K562 (cell line): ENCODE data around the gene NCOA1. TPM values are rescaled to one million over a fixed set of nuclear protein-coding genes. Genes with fewer than 3 reads are reported as not detected.

Source experiments
- ATF1 ChIP-seq, 2 experiments: fragments of 450-650 bp in 1 of 2; IDR thresholded peaks; 2 replicates each; pipeline ENCODE4 v1.6.1; 2016; ENCODE audit warnings: missing compliant biosample characterization in 1 of 2, missing genetic modification characterization in 1 of 2
- BRF1 ChIP-seq: IDR thresholded peaks from 3 replicates; pipeline ENCODE4 v1.6.1; 2011; ENCODE audit warnings: borderline replicate concordance, mild to moderate bottlenecking; ENCODE audit not compliant: insufficient read length; ENCODE audit errors: extremely low read depth
- CBX2 ChIP-seq: fragments of 200-600 bp; sonication (generic); IDR thresholded peaks from one replicate; pipeline ENCODE4 v1.6.1; 2012; ENCODE audit warnings: mild to moderate bottlenecking, low read length, inconsistent platforms; ENCODE audit not compliant: insufficient read depth, poor library complexity, severe bottlenecking
- CCAR2 ChIP-seq: fragments of 200-400 bp; formaldehyde crosslinking; IDR thresholded peaks from 2 replicates; pipeline ENCODE4 v1.6.1; 2017; ENCODE audit warnings: mild to moderate bottlenecking, low read depth, low read length
- CHAMP1 ChIP-seq: fragments of 450-650 bp; IDR thresholded peaks from 2 replicates; pipeline ENCODE4 v1.6.1; 2016; ENCODE audit warnings: mild to moderate bottlenecking
- CREB3 ChIP-seq: fragments of 450-650 bp; conservative IDR thresholded peaks from 2 replicates; pipeline ENCODE4 v1.6.1; 2016; ENCODE audit warnings: missing genetic modification characterization, low read depth, mild to moderate bottlenecking, missing compliant biosample characterization, moderate library complexity
- DPF2 ChIP-seq: fragments of 450-650 bp; IDR thresholded peaks from 2 replicates; pipeline ENCODE4 v1.6.1; 2016
- EGR1 ChIP-seq: fragments of 450-650 bp; conservative IDR thresholded peaks from 2 replicates; pipeline ENCODE4 v1.6.1; 2017; ENCODE audit warnings: mild to moderate bottlenecking
- ETV1 ChIP-seq: fragments of 450-650 bp; conservative IDR thresholded peaks from 2 replicates; pipeline ENCODE4 v1.6.1; 2016; ENCODE audit warnings: missing genetic modification characterization, control low read depth, low read depth, missing compliant biosample characterization
- HMGN3 ChIP-seq: IDR thresholded peaks from 2 replicates; pipeline ENCODE4 v1.6.1; 2011; ENCODE audit warnings: borderline replicate concordance, low read depth, mild to moderate bottlenecking, mixed read lengths, low read length; ENCODE audit not compliant: insufficient read length; ENCODE audit errors: extremely low read depth
- LEF1 ChIP-seq: fragments of 450-650 bp; IDR thresholded peaks from 2 replicates; pipeline ENCODE4 v1.6.1; 2016; ENCODE audit warnings: mild to moderate bottlenecking
- MAFF ChIP-seq: IDR thresholded peaks from 2 replicates; pipeline ENCODE4 v1.6.1; 2012; ENCODE audit warnings: low read length, improper control_type of control experiment
- NFIX ChIP-seq: fragments of 250-450 bp; sonication (Bioruptor Pico); IDR thresholded peaks from 2 replicates; pipeline ENCODE4 v1.4.0; 2020; ENCODE audit warnings: low read depth, mild to moderate bottlenecking, moderate library complexity
- PHF20 ChIP-seq: fragments of 450-650 bp; IDR thresholded peaks from 2 replicates; pipeline ENCODE4 v1.6.1; 2018; ENCODE audit not compliant: partially characterized antibody
- POLR2G ChIP-seq: fragments of 200-400 bp; formaldehyde crosslinking; IDR thresholded peaks from 2 replicates; pipeline ENCODE4 v1.6.1; 2017; ENCODE audit warnings: low read depth, mild to moderate bottlenecking, antibody characterized with exemption, low read length, moderate library complexity
- SMAD1 ChIP-seq: fragments of 150-350 bp; IDR thresholded peaks from 2 replicates; pipeline ENCODE4 v1.6.1; 2014; ENCODE audit warnings: low read length, low read depth; ENCODE audit not compliant: partially characterized antibody
- SREBF2 ChIP-seq: sonication (generic); formaldehyde crosslinking; IDR thresholded peaks from 2 replicates; pipeline ENCODE4 v1.4.0; 2020; ENCODE audit warnings: mild to moderate bottlenecking, missing genetic modification reagents
- SRSF3 ChIP-seq: fragments of 200-400 bp; formaldehyde crosslinking; IDR thresholded peaks from 2 replicates; pipeline ENCODE4 v1.6.1; 2016; ENCODE audit warnings: mild to moderate bottlenecking, low read length, moderate library complexity; ENCODE audit not compliant: insufficient read depth
- THAP7 ChIP-seq: fragments of 250-450 bp; sonication (Bioruptor Pico); IDR thresholded peaks from 2 replicates; pipeline ENCODE4 v1.5.0; 2021
- TRIM24 ChIP-seq, 2 experiments: fragments of 450-650 bp; IDR thresholded peaks; 2 replicates each; pipeline ENCODE4 v1.6.1; 2016
- ZNF174 ChIP-seq: fragments of 250-450 bp; sonication (Bioruptor Pico); IDR thresholded peaks from 2 replicates; pipeline ENCODE4 v1.4.0; 2020; ENCODE audit warnings: mild to moderate bottlenecking
- ZNF3 ChIP-seq: fragments of 250-450 bp; sonication (Bioruptor Pico); IDR thresholded peaks from 2 replicates; pipeline ENCODE4 v1.5.0; 2021; ENCODE audit warnings: mild to moderate bottlenecking, moderate library complexity
- ZNF408 ChIP-seq: fragments of 250-450 bp; sonication (Bioruptor Pico); IDR thresholded peaks from 2 replicates; pipeline ENCODE4 v1.4.0; 2020; ENCODE audit warnings: low read depth, mild to moderate bottlenecking, moderate library complexity
- ZNF444 ChIP-seq: fragments of 250-450 bp; sonication (Bioruptor Pico); IDR thresholded peaks from 2 replicates; pipeline ENCODE4 v1.4.0; 2020; ENCODE audit warnings: mild to moderate bottlenecking, moderate library complexity
- ZNF586 ChIP-seq: fragments of 450-650 bp; formaldehyde crosslinking; conservative IDR thresholded peaks from 2 replicates; pipeline ENCODE4 v1.4.0; 2020; ENCODE audit warnings: mild to moderate bottlenecking, moderate library complexity
- ZNF76 ChIP-seq: fragments of 250-450 bp; sonication (Bioruptor Pico); IDR thresholded peaks from 2 replicates; pipeline ENCODE4 v1.4.0; 2020; ENCODE audit warnings: mild to moderate bottlenecking, moderate library complexity, borderline replicate concordance
- ZNF764 ChIP-seq: fragments of 250-450 bp; sonication (Bioruptor Pico); IDR thresholded peaks from 2 replicates; pipeline ENCODE4 v1.4.0; 2020; ENCODE audit warnings: low read depth, mild to moderate bottlenecking, moderate library complexity
- polyA plus RNA-seq, 8 experiments: library from polyadenylated mRNA; depleted of rRNA in 4 of 8; stranded (reverse) in 5 of 8; unstranded in 3 of 8; fragments of >200 nt; fragmentation: Nextera tagmentation in 2 of 8; fragmentation: Illumina TruSeq in 1 of 8; extraction: Ambion mirVana in 2 of 8; extraction: Trizol in 1 of 8; gene quantifications; 2 replicates each; pipeline versions ENCODE4 v1.2.1 to v1.2.3, GENCODE V29; 2011 to 2014; ENCODE audit warnings: inconsistent platforms in 1 of 8, missing spikeins in 1 of 8
- total RNA-seq, 7 experiments: library from RNA; depleted of rRNA in 6 of 7; stranded (reverse); fragments of >200 nt in 6 of 7; fragmentation: Illumina TruSeq in 2 of 7; extraction: Trizol in 2 of 7; gene quantifications; 2 replicates each; pipeline versions ENCODE4 v1.2.1 to v1.2.3, GENCODE V29; 2011 to 2021; ENCODE audit warnings: low replicate concordance in 1 of 7

NCOA1 gene
- total and polyA plus RNA-seq, 9 of the 15 experiments (the other 6 are each of a cell fraction or from before 2014, with no cell fraction given): 4.9 to 25.7 (median 17.0) TPM

GRCh38 chr2:24482972-24483300 lies 8.1 kb upstream of the NCOA1 start (continued):
- TF ChIP-seq ZNF3 (CRISPR knock-in tag): no peak
- TF ChIP-seq HMGN3: no peak
- no peak for TF ChIP-seq CHAMP1
- no peak for TF ChIP-seq BRF1
- TF ChIP-seq ZNF586 (CRISPR knock-in tag): no peak
- no peak for TF ChIP-seq ZNF408 (CRISPR knock-in tag)
- no peak for TF ChIP-seq ZNF444 (CRISPR knock-in tag)
- TF ChIP-seq ZNF764 (CRISPR knock-in tag): no peak
- TF ChIP-seq NFIX (CRISPR knock-in tag): no peak
- TF ChIP-seq CREB3 (tag): no peak; the same call in 1 of the 2 replicates
- peak; percentile 38 for TF ChIP-seq DPF2
- TF ChIP-seq MAFF: no peak
- no peak for TF ChIP-seq CBX2
- TF ChIP-seq POLR2G: no peak
- TF ChIP-seq PHF20: no peak
- TF ChIP-seq ZNF174 (CRISPR knock-in tag): no peak
- TF ChIP-seq THAP7 (CRISPR knock-in tag): no peak
- TF ChIP-seq SRSF3: no peak
- no peak for TF ChIP-seq ATF1 (CRISPR knock-in tag; IDR thresholded peaks at IDR 0.05)
- TF ChIP-seq ATF1 (tag; IDR thresholded peaks at IDR 0.05): peak; percentile 64; the same call in 1 of the 2 replicates
- no peak for TF ChIP-seq ZNF76 (CRISPR knock-in tag)
- no peak for TF ChIP-seq LEF1
- no peak for TF ChIP-seq SREBF2 (CRISPR knock-in tag)
- no peak for TF ChIP-seq EGR1
- peak; percentile 10; the same call in 1 of the 2 replicates for TF ChIP-seq ETV1 (tag)
- TF ChIP-seq CCAR2: no peak
- TF ChIP-seq TRIM24 (IDR thresholded peaks at IDR 0.05): no peak
- no peak for TF ChIP-seq SMAD1
